ENCODE data around the gene KRTAP4-16. TPM values are rescaled to one million over a fixed set of nuclear protein-coding genes. Genes with fewer than 3 reads are reported as not detected.
"Not testable (repeated sequence)": the region's sequence is repeated elsewhere in the genome, so short reads cannot be mapped to it uniquely, and the experiment has no call there.

Gene KRTAP4-16
- total RNA-seq, 1 donor from 2014 or later: not detected

- no peaks in the 10 kb centered on the region for H3K27me3 Mint-ChIP-seq (ENCODE audit: unreplicated experiment)
- H3K27ac Mint-ChIP-seq (ENCODE audit: unreplicated experiment): no peak overlapping the region
- H3K36me3 Mint-ChIP-seq (ENCODE audit: low read depth, unreplicated experiment): no peaks in the 10 kb centered on the region
- DNase-seq (ENCODE audit: low spot score): no peak
- H3K9me3 Mint-ChIP-seq (ENCODE audit: unreplicated experiment): no peaks in the 10 kb centered on the region
- H3K4me1 Mint-ChIP-seq (ENCODE audit: unreplicated experiment): peaks cover 6% of the 10 kb centered on the region
- H3K4me3 Mint-ChIP-seq (ENCODE audit: unreplicated experiment): no peak overlapping the region
- no peak for TF ChIP-seq CTCF (IDR thresholded peaks at IDR 0.05; ENCODE audit: unreplicated experiment)
Observed at GRCh38 chr17:41111151-41111885, 9.3 kb upstream of the KRTAP4-16 start.

- H3K4me3 Mint-ChIP-seq (ENCODE audit: unreplicated experiment): not testable (repeated sequence)
Observed at GRCh38 chr17:41108728-41109386, 6.8 kb upstream of the KRTAP4-16 start.

GRCh38 chr17:41107941-41108450, 6.0 kb upstream of the KRTAP4-16 start:
- Mint-ChIP-seq H3K4me3 (ENCODE audit: unreplicated experiment) (no peak overlapping the region), H3K27me3 (ENCODE audit: unreplicated experiment) (no peaks in the 10 kb centered on the region), H3K9me3 (ENCODE audit: unreplicated experiment) (no peaks in the 10 kb centered on the region), H3K36me3 (ENCODE audit: low read depth, unreplicated experiment) (no peaks in the 10 kb centered on the region), H3K27ac (ENCODE audit: unreplicated experiment) (peak overlapping the region; percentile 15), H3K4me1 (ENCODE audit: unreplicated experiment) (peaks cover 6% of the 10 kb centered on the region)
- no peak for TF ChIP-seq CTCF (IDR thresholded peaks at IDR 0.05; ENCODE audit: unreplicated experiment)
- no peak for DNase-seq (ENCODE audit: low spot score)

More at GRCh38 chr17:41108728-41109386, 6.8 kb upstream of the KRTAP4-16 start:
- H3K9me3 Mint-ChIP-seq (ENCODE audit: unreplicated experiment); H3K27ac Mint-ChIP-seq (ENCODE audit: unreplicated experiment); H3K27me3 Mint-ChIP-seq (ENCODE audit: unreplicated experiment); H3K4me1 Mint-ChIP-seq (ENCODE audit: unreplicated experiment); H3K36me3 Mint-ChIP-seq (ENCODE audit: low read depth, unreplicated experiment); DNase-seq (ENCODE audit: low spot score): not testable (repeated sequence)

- not testable (repeated sequence) for H3K27me3 Mint-ChIP-seq (ENCODE audit: unreplicated experiment); H3K36me3 Mint-ChIP-seq (ENCODE audit: low read depth, unreplicated experiment)
Observed at GRCh38 chr17:41105347-41105746, 3.3 kb upstream of the KRTAP4-16 start, which contains the start of gene KRTAP4-9. Gene KRTAP4-9, plus strand, starts transcription at chr17:41105389. Its CDS starts 0 bp downstream, at chr17:41105389.

GRCh38 chr17:41104386-41105038, 2.5 kb upstream of the KRTAP4-16 start:
- H3K27ac Mint-ChIP-seq (ENCODE audit: unreplicated experiment); H3K27me3 Mint-ChIP-seq (ENCODE audit: unreplicated experiment); H3K36me3 Mint-ChIP-seq (ENCODE audit: low read depth, unreplicated experiment); H3K9me3 Mint-ChIP-seq (ENCODE audit: unreplicated experiment); H3K4me3 Mint-ChIP-seq (ENCODE audit: unreplicated experiment); DNase-seq (ENCODE audit: low spot score); H3K4me1 Mint-ChIP-seq (ENCODE audit: unreplicated experiment): not testable (repeated sequence)

More at GRCh38 chr17:41105347-41105746, 3.3 kb upstream of the KRTAP4-16 start, which contains the start of gene KRTAP4-9:
- not testable (repeated sequence) for H3K4me1 Mint-ChIP-seq (ENCODE audit: unreplicated experiment); H3K4me3 Mint-ChIP-seq (ENCODE audit: unreplicated experiment); H3K9me3 Mint-ChIP-seq (ENCODE audit: unreplicated experiment); DNase-seq (ENCODE audit: low spot score); H3K27ac Mint-ChIP-seq (ENCODE audit: unreplicated experiment)

GRCh38 chr17:41103896-41104295, 1.9 kb upstream of the KRTAP4-16 start:
- no peaks in the 10 kb centered on the region for H3K27me3 Mint-ChIP-seq (ENCODE audit: unreplicated experiment)
- no peak overlapping the region for H3K27ac Mint-ChIP-seq (ENCODE audit: unreplicated experiment)
- H3K4me3 Mint-ChIP-seq (ENCODE audit: unreplicated experiment): no peak overlapping the region
- no peaks in the 10 kb centered on the region for H3K9me3 Mint-ChIP-seq (ENCODE audit: unreplicated experiment)
- H3K4me1 Mint-ChIP-seq (ENCODE audit: unreplicated experiment): peaks cover 6% of the 10 kb centered on the region
- no peak for TF ChIP-seq CTCF (IDR thresholded peaks at IDR 0.05; ENCODE audit: unreplicated experiment)
- H3K36me3 Mint-ChIP-seq (ENCODE audit: low read depth, unreplicated experiment): no peaks in the 10 kb centered on the region
- no peak for DNase-seq (ENCODE audit: low spot score)

- not testable (repeated sequence) for H3K36me3 Mint-ChIP-seq (ENCODE audit: low read depth, unreplicated experiment); H3K27me3 Mint-ChIP-seq (ENCODE audit: unreplicated experiment); H3K4me1 Mint-ChIP-seq (ENCODE audit: unreplicated experiment); H3K9me3 Mint-ChIP-seq (ENCODE audit: unreplicated experiment); H3K4me3 Mint-ChIP-seq (ENCODE audit: unreplicated experiment); DNase-seq (ENCODE audit: low spot score); H3K27ac Mint-ChIP-seq (ENCODE audit: unreplicated experiment)
Observed at GRCh38 chr17:41099682-41100480, 2.1 kb downstream of the KRTAP4-16 start.
